ENCODE measurements around the gene PDHA1.

PDHA1 gene

GRCh38 chrX:19410259-19410658 lies 66.5 kb downstream of the PDHA1 start:
- Histone ChIP-seq H3K27ac (ENCODE audit: low read depth, low read length) (no peak overlapping the region), H3K36me3 (ENCODE audit: insufficient read depth, low read length) (no peaks in the 10 kb centered on the region), H3K79me2 (ENCODE audit: control insufficient read depth, insufficient read depth, low read length, unreplicated experiment) (no peaks in the 10 kb centered on the region), H3K4me1 (ENCODE audit: control insufficient read depth, insufficient read depth, low read length, unreplicated experiment) (no peaks in the 10 kb centered on the region), H2AFZ (ENCODE audit: low read length, unreplicated experiment) (no peak overlapping the region), H3K27me3 (ENCODE audit: insufficient read depth, low read length) (peaks cover 53% of the 10 kb centered on the region), H3K4me3 (ENCODE audit: low read depth, low read length) (no peak overlapping the region)
